HG02678 (cell line): Measurements from ENCODE around the gene PTPN23.
"Not testable (repeated sequence)": the region's sequence is repeated elsewhere in the genome, so short reads cannot be mapped to it uniquely, and the experiment has no call there.

ENCODE experiments used
- ATAC-seq: cut with Tn5 transposase; IDR thresholded peaks from one replicate; pipeline ENCODE4 v1.9.1; 2021; ENCODE audit warnings: mild to moderate bottlenecking, moderate library complexity; ENCODE audit not compliant: unreplicated experiment

Gene PTPN23

DNA sequence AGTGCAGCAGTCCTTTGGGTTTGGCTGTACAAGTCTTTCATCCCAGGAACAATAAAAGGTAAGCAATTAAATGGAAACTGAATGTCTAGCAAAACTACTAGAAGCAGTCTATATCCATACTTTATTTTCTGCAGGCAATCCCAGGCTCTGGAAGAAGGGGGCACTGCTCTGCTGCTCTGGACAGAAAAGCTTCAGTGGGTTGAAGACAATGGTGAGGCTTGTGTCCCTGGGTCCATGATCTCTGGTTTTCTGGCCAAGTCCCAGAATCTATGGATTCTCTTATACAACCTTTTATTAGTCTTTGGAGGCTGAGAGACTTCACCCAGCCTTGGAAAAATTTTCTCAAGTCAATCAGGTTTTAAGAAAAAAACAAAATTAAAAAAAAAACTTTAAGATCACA is 59.3 kb downstream of the PTPN23 start:
- ATAC-seq: no peak

DNA sequence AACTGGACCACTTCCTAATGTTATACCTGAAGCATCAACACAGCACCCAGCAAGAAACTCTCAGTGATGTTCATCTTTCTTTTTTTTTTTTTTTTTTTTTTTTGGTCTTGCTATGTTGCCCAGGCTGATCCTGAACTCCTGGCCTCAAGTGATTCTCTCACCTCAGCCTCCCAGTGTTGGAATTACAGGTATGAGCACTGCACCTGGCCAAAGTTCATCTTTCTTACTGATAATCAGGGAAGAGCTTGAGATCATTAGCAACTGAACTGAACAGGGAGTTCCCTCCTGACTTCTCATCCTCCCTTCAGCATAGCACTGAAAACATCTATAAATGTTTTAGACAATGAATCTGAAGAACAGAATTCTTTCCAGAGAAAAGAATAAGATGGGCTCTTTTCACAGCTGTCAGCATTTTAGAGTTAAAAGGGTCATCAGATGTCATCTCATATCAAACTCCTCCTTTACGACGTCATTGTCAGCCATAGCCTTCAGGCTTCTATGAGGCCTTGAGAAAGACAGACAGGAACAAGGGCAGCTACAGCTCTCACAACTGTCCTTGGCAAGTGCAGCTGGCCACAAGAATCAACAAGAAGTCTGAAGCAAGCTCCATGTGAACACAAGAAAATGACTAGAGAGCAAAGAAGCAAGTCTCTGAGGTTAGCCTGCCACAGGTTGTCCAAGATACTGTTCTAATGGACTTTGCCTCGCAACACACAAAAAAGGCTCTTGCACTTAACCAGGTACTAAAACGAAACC is 61.2 kb downstream of the PTPN23 start:
- no peak for ATAC-seq

DNA sequence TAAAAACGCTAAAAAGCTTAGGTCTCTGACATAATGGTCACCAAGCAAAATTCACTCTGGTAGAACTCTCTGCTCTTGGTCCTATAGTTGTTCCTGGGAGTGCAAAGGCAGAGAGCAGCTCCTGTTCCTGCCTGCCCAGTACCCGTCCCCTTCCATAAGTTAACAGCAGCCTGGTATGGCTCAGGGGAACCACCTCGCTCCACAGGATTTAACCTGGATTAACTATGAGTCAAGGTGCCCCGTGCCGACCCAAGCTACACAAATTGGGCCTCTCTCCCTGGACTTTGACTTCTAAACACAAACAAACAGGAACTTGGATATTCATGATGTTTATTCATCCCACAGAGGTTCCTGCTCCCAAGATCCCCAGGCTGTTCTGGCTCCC is 62.8 kb downstream of the PTPN23 start:
- no peak for ATAC-seq

DNA sequence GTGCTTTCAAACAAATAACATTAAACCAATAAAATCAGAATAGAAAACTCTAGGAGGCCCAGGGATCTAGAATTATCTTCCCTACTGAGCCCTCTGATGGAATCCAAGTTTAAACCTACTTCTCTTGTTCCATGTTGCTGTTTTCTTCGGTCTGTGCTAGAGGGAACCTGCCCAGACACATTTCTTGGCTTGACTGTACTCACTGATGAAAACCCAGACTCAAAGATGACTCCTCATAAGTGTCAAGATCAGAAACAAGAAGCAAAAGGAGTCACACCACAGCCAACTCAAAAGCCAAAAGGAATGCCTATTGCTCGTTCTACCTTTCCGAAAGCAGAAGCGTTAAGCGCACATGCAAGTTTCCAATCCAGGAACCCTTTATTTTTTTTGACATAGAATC is 63.3 kb downstream of the PTPN23 start:
- no peak for ATAC-seq

DNA sequence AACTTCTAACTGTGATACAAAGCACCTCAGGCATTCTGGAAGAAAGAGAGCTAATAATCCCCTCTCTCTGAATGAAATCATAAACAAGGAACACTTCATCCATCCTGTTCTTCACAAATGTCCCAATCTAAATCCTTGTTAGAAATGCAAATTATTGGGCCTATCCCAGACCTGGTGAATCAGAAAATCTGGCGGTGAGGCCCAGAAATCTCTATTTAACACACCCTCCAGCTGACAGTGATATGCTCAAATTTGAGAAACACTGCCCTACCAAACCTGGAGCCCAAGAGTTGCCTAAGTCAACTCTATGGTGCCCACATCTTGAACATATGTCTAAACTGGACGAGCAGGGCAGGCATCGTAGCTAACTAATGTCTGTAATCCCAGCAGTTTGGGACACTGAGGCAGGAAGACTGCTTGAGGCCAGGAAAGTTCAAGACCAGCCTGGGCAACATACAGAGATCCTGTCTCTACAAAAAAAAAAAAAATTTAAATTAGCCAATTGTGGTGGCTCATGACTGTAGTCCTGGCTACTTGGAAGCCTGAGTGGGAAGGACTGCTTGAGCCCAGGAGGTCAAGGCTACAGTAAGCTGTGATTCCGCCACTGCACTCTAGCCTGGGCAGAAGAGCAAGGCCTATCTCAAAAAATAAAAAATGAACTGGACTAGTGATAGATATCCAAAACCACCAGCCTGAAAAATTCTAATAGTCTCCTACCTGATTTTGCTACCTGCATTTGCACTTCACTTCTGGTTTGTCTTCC is 71.8 kb downstream of the PTPN23 start:
- no peak for ATAC-seq

DNA sequence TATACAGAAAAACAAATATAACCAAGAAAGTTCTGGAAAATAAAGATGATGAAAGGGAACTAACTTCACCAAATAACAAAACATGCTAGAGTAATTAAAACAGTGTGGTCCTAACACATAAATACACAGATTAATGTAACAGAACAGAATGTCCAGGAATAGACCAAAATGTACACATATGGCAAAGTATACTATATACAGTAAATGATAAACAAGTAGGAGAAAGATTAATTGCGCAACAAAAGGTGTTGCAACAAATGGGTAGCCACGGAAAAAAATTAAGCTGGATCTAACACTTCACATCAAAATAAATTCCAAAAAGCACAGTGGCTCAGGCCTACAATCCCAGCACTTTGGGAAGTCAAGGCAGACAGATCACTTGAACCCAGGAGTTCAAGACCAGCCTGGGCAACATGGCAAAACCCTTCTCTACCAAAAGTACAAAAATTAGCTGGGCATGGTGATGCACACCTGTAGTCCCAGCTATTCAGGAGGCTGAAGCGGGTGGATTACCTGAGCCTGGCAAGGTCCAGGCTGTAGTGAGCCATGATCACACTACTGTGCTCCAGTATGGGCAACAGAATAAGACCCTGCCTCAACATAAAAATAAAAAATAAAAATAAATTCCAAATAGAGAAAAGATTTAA is 75.1 kb downstream of the PTPN23 start:
- no peak for ATAC-seq

DNA sequence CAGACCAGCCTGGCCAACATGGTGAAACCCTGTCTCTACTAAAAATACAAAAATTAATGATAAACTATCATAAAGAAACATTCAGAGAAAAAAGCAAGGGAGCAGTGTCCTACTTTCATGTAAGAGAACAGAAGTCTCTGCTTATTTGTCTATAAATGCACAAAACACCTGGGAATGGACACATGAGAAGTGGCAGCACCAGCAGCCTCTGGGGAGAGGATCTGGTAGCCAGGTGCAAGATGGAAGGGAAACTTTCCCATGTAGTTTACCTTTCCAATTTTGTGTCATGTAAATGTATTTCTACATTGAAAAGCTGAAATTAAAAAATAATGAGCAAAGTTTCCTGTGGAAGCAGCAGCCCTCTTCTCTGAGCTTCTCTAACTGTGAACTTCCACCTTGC is 76.2 kb downstream of the PTPN23 start:
- ATAC-seq: no peak

DNA sequence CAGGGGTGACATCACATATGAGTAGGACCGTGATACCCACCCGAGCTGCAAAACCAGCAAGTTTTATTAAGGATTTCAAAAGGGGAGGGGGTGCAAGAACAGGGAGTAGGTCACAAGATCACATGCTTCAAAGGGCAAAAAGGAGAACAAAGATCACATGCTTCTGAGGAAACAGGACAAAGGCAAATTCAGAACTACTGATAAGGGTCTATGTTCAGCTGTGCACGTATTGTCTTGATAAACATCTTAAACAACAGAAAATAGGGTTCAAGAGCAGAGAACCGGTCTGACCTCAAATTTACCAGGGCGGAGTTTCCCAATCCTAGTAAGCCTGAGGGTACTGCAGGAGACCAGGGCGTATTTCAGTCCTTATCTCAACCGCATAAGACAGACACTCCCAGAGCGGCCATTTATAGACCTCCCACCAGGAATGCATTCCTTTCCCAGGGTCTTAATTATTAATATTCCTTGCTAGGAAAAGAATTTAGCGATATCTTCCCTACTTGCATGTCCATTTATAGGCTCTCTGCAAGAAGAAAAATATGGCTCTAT is 78.8 kb downstream of the PTPN23 start:
- not testable (repeated sequence) for ATAC-seq
